ENCODE results near the gene GFOD2.

GRCh38 chr16:67672739-67673662 is 46.1 kb downstream of the GFOD2 start:
- TF ChIP-seq PRDM10 (tag by site-specific recombination; IDR thresholded peaks at IDR 0.05) (no peak; the same call in 1 of the 2 replicates), CTCF (tag by site-specific recombination; IDR thresholded peaks at IDR 0.05) (peak; percentile 89)

Data from HEK293 (cell line).